GM19023 (cell line): ENCODE results near the gene BTNL9.
"Not testable (repeated sequence)": the region's sequence is repeated elsewhere in the genome, so short reads cannot be mapped to it uniquely, and the experiment has no call there.

ENCODE experiments used
- ATAC-seq: cut with Tn5 transposase; IDR thresholded peaks from one replicate; pipeline ENCODE4 v1.9.1; 2021; ENCODE audit warnings: mild to moderate bottlenecking, moderate library complexity; ENCODE audit not compliant: unreplicated experiment

The BTNL9 gene

GRCh38 chr5:181097759-181098491 lies 57.9 kb downstream of the BTNL9 start:
- ATAC-seq, result not testable (repeated sequence)

GRCh38 chr5:181098762-181099601 lies 58.9 kb downstream of the BTNL9 start:
- ATAC-seq, result no peak

GRCh38 chr5:181099602-181100086 lies 59.6 kb downstream of the BTNL9 start:
- no peak for ATAC-seq

GRCh38 chr5:181100121-181100875 lies 60.2 kb downstream of the BTNL9 start:
- ATAC-seq, result no peak

- ATAC-seq, result not testable (repeated sequence)
These were observed 61.1 kb downstream of the BTNL9 start for GRCh38 chr5:181101030-181101641.

GRCh38 chr5:181101930-181102674 lies 62.0 kb downstream of the BTNL9 start:
- ATAC-seq, result not testable (repeated sequence)

GRCh38 chr5:181104259-181104568 lies 64.1 kb downstream of the BTNL9 start:
- ATAC-seq, result not testable (repeated sequence)

GRCh38 chr5:181104606-181105390 lies 64.7 kb downstream of the BTNL9 start:
- not testable (repeated sequence) for ATAC-seq

- no peak for ATAC-seq
These were observed 65.4 kb downstream of the BTNL9 start for GRCh38 chr5:181105391-181106025.

- ATAC-seq, result no peak
These were observed 67.6 kb downstream of the BTNL9 start for GRCh38 chr5:181107699-181108098.

GRCh38 chr5:181108578-181109165 lies 68.6 kb downstream of the BTNL9 start:
- no peak for ATAC-seq

GRCh38 chr5:181109489-181110013 lies 69.5 kb downstream of the BTNL9 start:
- ATAC-seq, result no peak

- no peak for ATAC-seq
These were observed 70.9 kb downstream of the BTNL9 start for GRCh38 chr5:181111010-181111409.
